Left forelimb (tissue), 1 donor: ENCODE data around the gene OR13C9.
"Not testable (repeated sequence)": the region's sequence is repeated elsewhere in the genome, so short reads cannot be mapped to it uniquely, and the experiment has no call there.

Experiments used
- DNase-seq: peaks from one replicate; pipeline ENCODE4 v3.0.0-alpha.2; 2018; ENCODE audit warnings: low spot score

OR13C9 gene, protein sequence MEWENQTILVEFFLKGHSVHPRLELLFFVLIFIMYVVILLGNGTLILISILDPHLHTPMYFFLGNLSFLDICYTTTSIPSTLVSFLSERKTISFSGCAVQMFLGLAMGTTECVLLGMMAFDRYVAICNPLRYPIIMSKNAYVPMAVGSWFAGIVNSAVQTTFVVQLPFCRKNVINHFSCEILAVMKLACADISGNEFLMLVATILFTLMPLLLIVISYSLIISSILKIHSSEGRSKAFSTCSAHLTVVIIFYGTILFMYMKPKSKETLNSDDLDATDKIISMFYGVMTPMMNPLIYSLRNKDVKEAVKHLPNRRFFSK

DNA sequence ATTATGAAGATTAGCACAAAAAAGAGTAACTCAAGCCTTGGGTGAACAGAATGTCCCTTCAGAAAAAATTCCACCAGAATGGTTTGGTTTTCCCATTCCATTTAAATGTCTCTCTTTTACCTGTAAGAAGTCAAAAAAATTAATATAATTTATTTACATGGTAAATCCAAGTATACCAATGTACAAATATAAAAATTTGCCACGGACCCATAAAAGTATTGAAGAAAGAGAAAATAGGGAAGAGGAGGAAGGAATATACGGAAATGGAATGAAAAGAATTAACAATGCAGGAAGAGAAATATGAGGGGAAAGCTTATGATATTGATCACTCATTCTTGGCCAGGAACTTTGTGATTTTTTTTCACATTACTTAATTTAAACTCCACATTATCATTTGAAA lies at the start of gene OR13C9:
OR13C9 (minus strand) TSS at position 101 of the 400 bp plus-strand sequence; CDS start at position 101, 0 bp downstream.
- no peak for DNase-seq

DNA sequence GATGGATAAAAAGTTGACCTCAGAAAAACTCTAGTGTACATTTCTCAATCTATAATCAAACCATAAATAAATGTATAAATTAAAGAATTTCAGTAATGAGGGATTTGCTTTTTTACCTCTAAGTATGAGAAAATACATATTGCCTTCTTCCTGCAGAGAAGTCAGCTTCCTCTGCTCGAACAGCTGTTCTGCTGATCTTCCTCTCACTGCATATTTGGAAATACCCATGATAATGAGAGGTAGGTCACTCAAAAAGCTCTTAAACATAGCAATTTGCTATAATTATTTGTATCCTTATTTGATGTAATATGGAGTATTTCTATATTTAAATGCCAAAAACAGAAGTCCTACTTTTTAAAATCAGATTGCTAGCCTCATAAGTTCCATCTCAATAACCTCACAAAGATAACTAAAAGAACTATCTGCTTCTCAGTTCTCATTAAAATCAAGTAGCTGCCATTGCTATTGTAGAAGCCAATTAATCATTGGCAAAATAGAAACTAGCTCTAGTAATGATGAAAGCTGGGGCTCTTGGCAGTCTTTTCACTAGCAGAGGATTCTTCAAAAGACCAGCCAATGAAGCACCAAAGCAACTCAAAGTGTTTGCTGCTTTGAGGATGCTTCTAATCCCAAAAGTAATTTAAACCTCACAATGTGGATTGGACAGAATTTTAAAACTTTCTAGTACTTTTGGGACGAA lies 40.6 kb upstream of the OR13C9 start:
- no peak for DNase-seq

DNA sequence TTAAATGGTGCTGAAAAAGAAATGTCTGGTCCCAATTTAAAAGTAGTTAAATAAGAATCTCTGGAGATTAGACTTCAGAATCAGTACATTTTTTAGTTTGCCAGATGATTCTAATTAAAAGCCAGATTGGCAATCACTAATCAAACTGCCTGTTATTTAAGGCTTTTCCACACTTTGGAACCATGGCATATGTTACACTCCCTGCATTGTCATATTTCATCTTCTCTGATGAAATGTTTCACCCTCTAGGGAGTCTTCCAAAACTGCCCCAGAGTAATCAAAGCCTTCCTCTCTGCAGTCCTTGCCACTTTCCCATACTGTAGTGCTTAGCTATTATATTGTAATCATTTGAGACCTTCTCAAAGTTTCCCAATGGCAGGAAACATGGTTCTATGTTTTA lies 17.5 kb upstream of the OR13C9 start:
- no peak for DNase-seq

DNA sequence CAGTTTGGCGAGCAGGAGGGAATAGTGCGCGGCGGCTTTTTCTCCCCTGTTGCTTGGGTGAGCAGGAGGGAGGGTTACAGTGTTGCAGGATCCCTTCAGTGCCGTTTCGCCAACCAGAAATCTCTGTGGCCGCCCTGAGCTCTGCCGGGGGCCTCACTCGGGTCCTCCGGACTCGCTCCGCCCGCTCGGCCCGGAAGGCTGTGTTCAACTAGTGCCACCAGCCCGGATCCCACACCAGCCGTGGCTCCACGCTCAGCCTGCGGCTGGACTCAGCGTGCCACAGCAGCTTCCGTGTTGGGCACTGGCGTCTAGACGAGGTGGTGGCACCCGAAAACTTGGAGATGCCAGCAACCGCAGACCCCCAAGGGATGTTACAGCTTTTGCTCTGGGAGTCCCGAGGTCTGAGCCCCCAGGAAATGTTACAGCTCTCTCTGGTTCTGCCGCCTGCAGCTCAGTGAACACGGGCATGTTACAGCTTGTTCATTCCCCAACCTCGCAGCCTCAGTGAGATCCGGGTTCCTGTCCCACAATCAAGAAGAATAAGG lies 16.0 kb upstream of the OR13C9 start:
- DNase-seq: no peak

DNA sequence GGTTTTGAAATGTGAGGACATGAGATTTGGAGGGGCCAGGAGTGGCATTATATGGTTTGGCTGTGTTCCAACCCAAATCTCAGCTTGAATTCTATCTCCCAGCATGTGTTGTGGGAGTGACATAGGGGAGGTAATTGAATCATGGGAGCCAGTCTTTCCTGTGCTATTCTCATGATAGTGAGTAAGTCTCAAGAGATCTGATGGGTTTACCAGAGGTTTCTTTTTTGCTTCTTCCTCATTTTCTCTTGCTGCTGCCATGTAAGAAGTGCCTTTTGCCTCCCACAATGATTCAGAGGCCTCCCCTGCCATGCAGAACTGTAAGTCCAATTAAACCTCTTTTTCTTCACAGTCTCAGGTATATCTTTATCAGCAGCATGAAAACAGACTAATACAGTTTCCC lies 8.0 kb upstream of the OR13C9 start:
- DNase-seq: not testable (repeated sequence)

DNA sequence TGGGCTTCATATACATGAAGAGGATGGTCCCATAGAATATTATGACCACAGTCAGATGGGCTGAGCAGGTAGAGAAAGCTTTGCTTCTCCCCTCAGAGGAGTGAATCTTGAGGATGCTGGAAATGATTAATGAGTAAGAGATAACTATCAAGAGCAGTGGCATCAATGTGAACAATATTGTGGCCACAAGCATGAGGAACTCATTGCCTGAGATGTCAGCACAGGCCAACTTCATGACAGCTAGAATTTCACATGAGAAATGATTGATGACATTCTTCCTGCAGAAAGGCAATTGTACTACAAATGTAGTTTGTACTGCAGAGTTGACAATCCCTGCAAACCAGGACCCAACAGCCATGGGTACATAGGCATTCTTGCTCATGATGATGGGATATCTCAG lies 586 bp downstream of the OR13C9 start:
- no peak for DNase-seq

DNA sequence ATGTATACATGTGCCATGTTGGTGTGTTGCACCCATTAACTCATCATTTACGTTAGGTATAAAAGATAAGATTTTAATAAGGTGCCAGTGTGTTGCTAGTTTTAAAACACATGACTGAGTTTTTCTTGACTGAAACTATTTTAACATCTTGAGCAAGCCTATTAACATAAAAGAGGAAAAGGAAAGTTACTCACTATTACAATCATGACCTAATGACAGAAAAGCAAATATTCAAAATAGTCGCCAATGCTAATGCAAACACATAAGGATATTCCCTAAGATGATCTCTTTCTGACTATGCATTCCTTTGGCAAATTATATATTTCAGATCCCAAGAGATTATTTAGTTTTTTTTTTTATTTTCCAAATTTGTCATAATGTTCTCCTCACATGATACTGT lies 6.8 kb downstream of the OR13C9 start:
- no peak for DNase-seq

DNA sequence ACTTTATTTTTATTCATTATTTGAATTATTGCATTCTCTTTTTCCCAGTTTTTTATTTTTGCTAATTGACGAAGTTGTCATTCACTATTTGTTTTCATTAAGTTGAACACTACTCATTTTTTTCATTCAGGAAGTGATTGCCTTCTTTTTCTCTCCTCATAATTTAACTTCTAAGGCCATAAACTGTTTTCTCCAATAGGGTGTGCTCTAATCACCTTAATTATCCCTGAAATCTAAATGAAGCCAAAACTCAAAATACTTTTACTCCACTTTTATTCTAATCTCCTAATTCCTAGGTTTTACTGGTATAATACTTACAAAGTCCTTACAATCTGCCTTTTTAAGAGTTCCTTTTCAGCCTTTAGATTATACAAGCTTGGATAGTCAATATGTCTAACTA lies 9.7 kb downstream of the OR13C9 start:
- no peak for DNase-seq

DNA sequence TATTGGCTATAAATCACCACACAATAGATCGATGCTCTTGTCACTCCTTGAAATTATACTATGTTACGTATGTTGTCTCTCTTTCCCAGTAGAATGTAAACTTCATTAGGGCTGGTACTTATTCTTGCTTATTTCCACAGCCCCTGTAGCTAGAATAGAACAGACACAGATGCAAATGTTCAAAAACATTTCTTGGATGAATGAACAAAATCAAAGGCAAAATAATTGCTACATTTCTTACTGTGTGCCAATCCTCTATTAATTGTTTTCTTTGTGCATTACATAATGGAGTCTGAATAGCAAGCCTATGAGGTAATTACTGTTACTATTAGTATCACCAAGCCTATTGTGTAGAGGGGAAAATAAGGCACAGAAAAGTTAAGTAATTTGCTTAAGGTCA lies 11.9 kb downstream of the OR13C9 start:
- no peak for DNase-seq

DNA sequence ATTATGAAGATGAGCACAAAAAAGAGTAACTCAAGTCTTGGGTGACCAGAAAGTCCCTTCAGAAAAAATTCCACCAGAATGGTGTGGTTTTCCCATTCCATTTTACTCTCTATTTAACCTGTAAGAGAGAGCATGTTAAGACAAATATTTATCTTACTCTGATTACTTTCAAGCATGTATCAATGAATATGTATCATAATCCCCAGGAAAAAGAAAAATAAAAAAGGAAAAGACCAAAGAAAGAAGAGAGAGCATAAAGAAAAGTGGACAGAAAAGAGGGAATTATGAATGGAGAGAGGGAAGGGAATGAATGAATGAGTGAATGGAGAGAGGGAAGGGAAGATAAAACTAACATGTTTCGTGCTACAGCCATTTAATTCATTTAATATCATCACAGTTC lies 12.5 kb downstream of the OR13C9 start, which contains the start of gene OR13C2:
OR13C2 (minus strand) TSS at position 101 of the 400 bp plus-strand sequence; CDS start at position 101, 0 bp downstream.
- not testable (repeated sequence) for DNase-seq

DNA sequence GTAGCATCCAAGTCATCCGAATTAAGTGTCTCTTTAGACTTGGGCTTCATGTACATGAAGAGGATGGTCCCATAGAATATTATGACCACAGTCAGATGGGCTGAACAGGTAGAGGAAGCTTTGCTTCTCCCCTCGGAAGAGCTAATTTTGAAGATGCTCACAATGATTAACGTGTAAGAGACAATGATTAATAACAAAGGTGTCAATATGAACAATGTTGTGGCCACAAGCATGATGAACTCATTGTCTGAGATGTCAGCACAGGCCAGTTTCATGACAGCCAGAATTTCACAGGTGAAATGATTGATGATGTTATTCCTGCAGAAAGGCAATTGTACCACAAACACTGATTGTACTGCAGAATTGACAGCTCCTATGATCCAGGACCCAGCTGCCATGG lies 13.2 kb downstream of the OR13C9 start:
- no peak for DNase-seq

DNA sequence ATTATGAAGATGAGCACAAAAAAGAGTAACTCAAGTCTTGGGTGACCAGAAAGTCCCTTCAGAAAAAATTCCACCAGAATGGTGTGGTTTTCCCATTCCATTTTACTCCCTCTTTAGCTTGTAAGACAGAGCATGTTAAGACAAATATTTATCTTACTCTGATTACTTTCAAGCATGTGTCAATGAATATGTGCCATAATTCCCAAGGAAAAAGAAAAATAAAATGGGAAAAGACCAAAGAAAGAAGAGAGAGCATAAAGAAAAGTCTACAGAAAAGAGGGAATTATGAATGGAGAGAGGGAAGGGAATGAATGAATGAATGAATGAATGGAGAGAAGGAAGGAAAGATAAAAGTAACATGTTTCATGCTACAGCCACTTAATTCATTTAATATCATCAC lies 18.7 kb downstream of the OR13C9 start, which contains the start of gene OR13C5:
OR13C5 (minus strand) TSS at position 101 of the 400 bp plus-strand sequence; CDS start at position 101, 0 bp downstream.
- not testable (repeated sequence) for DNase-seq

DNA sequence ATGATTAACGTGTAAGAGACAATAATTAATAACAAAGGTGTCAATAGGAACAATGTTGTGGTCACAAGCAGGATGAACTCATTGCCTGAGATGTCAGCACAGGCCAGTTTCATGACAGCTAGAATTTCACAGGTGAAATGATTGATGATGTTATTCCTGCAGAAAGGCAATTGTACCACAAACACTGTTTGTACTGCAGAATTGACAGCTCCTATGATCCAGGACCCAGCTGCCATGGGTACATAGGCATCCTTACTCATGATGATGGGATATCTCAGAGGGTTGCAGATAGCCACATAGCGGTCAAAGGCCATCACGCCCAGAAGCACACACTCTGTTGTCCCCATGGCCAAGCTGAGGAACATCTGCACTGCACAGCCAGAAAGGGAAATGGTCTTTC lies 19.3 kb downstream of the OR13C9 start:
- DNase-seq: not testable (repeated sequence)

DNA sequence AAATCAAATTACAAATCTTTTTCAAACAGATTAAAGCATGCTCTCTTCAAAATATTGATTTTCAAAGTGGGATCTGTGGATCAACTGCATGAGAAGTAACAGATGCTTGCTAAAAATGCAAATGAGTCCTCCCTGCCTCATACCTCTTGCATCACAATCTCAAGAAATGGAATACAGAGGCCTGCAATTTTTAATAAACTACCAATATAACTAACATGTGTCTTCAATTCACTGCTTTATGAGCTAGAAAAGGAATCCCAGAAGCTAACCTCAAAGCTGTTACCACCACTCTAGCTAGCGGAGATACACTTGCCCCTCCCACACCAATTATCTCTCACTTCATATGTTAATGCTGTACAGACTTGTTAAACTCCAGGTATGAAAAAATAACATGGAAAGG lies 28.4 kb downstream of the OR13C9 start:
- DNase-seq: no peak

DNA sequence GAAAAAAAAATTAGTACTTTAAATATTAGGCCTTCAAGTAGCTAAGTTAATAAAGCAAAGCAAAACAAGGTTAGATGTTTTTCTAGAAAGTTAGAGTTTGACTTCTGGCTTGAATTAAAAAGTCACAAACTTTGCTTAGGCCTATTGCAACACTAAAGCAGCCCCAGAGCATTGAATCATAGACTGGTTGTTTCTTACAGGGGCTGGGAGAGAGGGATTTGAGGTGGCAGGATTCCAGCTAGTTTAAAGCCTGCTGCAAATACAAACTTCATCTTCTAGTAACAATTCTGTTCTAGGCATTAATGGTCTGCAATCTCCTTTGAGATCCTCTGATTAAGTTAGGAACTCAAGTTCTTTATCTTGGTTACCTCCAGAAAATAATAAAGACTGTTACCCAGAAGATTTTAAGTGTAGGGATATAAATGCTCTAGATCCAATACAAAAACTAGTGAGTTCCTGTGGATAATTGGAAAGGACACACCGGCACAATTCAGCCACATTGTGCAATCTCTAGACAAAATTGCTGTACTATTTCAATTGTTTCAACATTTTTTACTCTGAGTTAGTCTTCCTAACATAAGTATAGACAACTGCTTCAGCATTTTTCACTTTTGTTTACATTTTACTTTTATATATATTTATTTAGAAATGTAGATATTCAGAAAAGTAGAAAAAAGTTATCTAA lies 31.4 kb downstream of the OR13C9 start:
- DNase-seq: no peak

DNA sequence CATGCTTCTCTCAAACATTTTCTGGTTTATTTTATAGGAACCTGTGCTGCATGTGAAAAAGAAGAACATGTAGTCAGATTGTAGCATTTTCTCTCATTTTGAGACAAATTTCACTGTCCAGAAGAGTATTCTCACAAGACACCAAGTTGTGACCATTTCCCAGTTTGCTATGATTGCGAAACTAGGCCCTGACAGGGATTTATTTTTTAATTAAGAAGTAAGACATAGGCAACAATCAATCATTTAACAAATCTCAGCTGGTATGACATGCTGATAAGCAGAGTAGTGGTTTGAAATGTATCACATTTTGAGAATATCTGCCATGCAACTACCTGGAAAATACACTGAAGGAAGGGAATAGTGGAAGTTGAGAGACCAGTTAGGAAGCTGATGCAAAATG lies 37.4 kb downstream of the OR13C9 start:
- no peak for DNase-seq

DNA sequence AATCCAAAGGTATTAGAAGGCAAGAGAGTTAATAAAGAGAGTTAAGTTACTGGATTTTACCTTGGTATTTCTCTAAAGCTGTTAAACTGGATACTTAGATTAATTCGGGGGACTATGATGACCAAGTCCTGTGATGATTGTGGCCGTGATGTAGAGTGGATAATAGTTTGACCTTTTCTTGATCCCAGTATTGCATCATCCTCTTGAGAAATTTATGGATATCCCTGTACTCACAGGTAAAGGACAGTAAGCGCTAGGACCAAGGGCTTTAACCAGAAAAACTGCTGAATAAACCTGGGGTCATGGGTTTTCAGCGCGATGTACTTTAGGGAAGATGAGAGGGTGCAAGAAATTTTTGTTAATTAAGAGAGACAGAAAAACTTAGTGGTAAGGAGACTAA lies 40.7 kb downstream of the OR13C9 start:
- DNase-seq: no peak

DNA sequence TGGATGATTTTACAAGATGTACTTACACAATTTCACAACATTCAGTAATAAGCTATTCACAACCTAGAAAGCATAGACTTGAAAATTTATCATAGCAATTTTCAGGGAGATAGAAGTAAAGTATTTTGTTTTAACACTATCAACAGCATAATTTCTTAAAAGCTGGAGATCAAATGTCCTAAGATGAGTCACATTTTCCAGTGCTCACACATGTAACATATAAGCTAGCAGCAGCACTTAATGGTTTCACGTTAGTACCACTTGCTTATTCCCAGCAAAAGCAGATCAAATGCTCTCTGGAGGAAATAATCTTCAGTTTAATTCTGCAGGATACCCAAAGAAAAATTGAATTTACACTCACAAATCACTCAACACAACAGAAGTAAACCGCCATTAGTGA lies 42.5 kb downstream of the OR13C9 start:
- DNase-seq: no peak

DNA sequence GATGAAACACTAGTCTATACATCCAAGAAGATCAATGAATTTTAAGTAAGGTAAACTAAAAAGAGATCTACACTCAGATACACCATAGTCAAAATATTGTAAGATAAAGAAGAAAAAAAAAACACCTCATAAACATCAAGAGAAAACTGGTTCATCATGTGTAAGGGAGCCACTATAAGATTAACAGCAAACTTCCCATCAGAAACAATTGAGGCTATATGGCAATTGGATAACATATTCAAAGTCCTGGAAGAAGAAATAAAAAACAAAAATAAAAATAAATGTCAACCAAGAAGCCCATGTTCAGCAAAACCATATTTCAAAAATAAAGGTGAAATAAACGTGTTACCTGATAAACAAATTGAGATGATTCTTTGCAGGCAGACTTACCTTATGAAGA lies 45.4 kb downstream of the OR13C9 start:
- no peak for DNase-seq

DNA sequence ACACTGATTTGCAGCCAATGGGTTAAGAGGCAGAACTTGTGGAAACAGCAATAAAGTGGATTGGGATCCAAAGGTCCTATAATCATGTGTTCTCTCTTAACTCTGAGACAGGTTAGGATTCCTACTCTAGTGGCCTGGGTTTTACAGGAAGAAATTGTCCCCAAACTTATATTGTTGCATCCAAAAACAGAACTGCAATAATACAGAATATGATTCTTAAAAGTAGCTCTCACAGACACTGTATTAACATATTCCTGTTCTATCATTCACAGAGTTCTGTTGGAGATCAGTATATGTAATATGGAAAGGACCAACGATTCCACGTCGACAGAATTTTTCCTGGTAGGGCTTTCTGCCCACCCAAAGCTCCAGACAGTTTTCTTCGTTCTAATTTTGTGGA lies 49.1 kb downstream of the OR13C9 start, which contains the start of gene OR13C8:
OR13C8 (plus strand) TSS at position 301 of the 400 bp plus-strand sequence; CDS start at position 301, 0 bp downstream.
- no peak for DNase-seq
